Adrenal gland (tissue), 12 donors: ENCODE measurements around the gene CCDC17. TPM values are rescaled to one million over a fixed set of nuclear protein-coding genes. Genes with fewer than 3 reads are reported as not detected.
"Not testable (repeated sequence)": the region's sequence is repeated elsewhere in the genome, so short reads cannot be mapped to it uniquely, and the experiment has no call there.

ENCODE experiments used
- DNase-seq, 7 donors: peaks; one replicate each; pipeline ENCODE4 v3.0.0-alpha.2; 2019 to 2020
- H3K27ac ChIP-seq, 5 donors: fragments of 200-600 bp; sonication (generic) in 4 of 5; 1 replicate in 3 of 5; 2 replicates in 2 of 5; pipeline versions ENCODE4 v1.5.1 to v1.8.0; 2016 to 2020; ENCODE audit warnings: mild to moderate bottlenecking in 1 of 5
- H3K27me3 ChIP-seq: fragments of 200-600 bp; 2 replicates; pipeline ENCODE4 v1.8.0; 2021
- H3K36me3 ChIP-seq, 2 donors: fragments of 200-600 bp; replicated peaks in 1 of 2; 1 replicate in 1 of 2; 2 replicates in 1 of 2; pipeline versions ENCODE4 v1.5.1 to v1.8.0; 2018 to 2022
- H3K4me1 ChIP-seq, 2 donors: fragments of 200-600 bp; replicated peaks in 1 of 2; 1 replicate in 1 of 2; 2 replicates in 1 of 2; pipeline versions ENCODE4 v1.5.1 to v1.8.0; 2018 to 2021
- H3K4me3 ChIP-seq, 4 donors: fragments of 200-600 bp; sonication (generic) in 3 of 4; one replicate each; pipeline ENCODE4 v1.5.1; 2016 to 2018
- H3K9me3 ChIP-seq, 3 donors: fragments of 200-600 bp; sonication (generic) in 1 of 3; replicated peaks in 1 of 3; 1 replicate in 2 of 3; 2 replicates in 1 of 3; pipeline versions ENCODE4 v1.5.1 to v1.8.0; 2016 to 2021
- POLR2A ChIP-seq, 2 donors: fragments of 450-650 bp; IDR thresholded peaks; one replicate each; pipeline ENCODE4 v1.6.1; 2017; ENCODE audit warnings: antibody characterized with exemption in 2 of 2, mild to moderate bottlenecking in 2 of 2, moderate library complexity in 1 of 2
- WGBS, 4 donors: extraction: QIAGEN DNeasy Blood & Tissue Kit in 2 of 4; methylation state at CpG; one replicate each; pipeline versions ENCODE4 v1.1.5 to v1.1.7; 2013 to 2017; 5-methylcytosine and 5-hydroxymethylcytosine counted together
- intact Hi-C, 2 donors: fragments of 100-400 bp; cut with DNase I; formaldehyde crosslinking; loops; one replicate each; pipeline versions ENCODE4 v1.14.1 to v1.15.0; 2022 to 2023
- polyA plus RNA-seq, 3 donors: library from polyadenylated mRNA; stranded (reverse); fragments of 200-250 nt in 2 of 3; fragments of 350-450 nt in 1 of 3; fragmentation: Illumina TruSeq in 1 of 3; extraction: RNeasy Lipid Tissue Mini Kit (QIAGEN cat#74804) in 1 of 3; gene quantifications; one replicate each; pipeline ENCODE4 v1.2.3, GENCODE V29; 2013 to 2014
- total RNA-seq, 9 donors: library from RNA; depleted of rRNA in 4 of 9; stranded (reverse); fragments of >200 nt in 4 of 9; fragments of 120-200 nt in 1 of 9; fragmentation: NEBNext Ultra II Directional in 1 of 9; extraction: Animal tissue kit (Norgen Biotek cat#: 25700) in 1 of 9; gene quantifications; one replicate each; pipeline versions ENCODE4 v1.1.0 to v1.2.4, GENCODE V29; 2013 to 2023
- TF ChIP-seq, protein P1 (sequence below), 6 experiments: fragments of 450-650 bp in 4 of 6; fragments of 200-600 bp in 2 of 6; sonication (generic) in 1 of 6; IDR thresholded peaks; 1 replicate in 5 of 6; 2 replicates in 1 of 6; pipeline versions ENCODE4 v1.5.1 to v1.8.0; 2016 to 2021; ENCODE audit warnings: antibody characterized with exemption in 6 of 6, mild to moderate bottlenecking in 2 of 6, moderate library complexity in 1 of 6
- donor health status: healthy with polysubstance abuse.
- donor health status: Bipolar disorder and iron deficiency.
- donor health status: DM: yes; HTN: yes; CAD: no.
- donor health status: DM: no; HTN: no; CAD: no.
- donor health status: DM: no; HTN: no; CAD: no.
- donor health status: DM: yes; HTN: yes; CAD: no.

CCDC17 gene
- total and polyA plus RNA-seq, 12 donors = 0.24 to 4.2 (median 1.8) TPM; not detected in 1

GRCh38 chr1:45610589-45611226, 13.1 kb downstream of the CCDC17 start:
- Histone ChIP-seq H3K27me3 (no peaks in the 10 kb centered on the region), H3K4me3 (no peak overlapping the region), H3K4me1 (no peaks in the 10 kb centered on the region), H3K27ac (no peak overlapping the region), H3K9me3 (no peaks in the 10 kb centered on the region), H3K36me3 (peaks cover 0 to 55% of the 10 kb centered on the region in 2 donors)
- DNase-seq = no peak
- intact Hi-C loops = no loop called here
- WGBS, 4 donors = 93 to 98% (median 97%) methylated on average over 10 of the region's 10 CpGs
- no peak for TF ChIP-seq POLR2A (IDR thresholded peaks at IDR 0.05)
- TF ChIP-seq, protein P1, sequence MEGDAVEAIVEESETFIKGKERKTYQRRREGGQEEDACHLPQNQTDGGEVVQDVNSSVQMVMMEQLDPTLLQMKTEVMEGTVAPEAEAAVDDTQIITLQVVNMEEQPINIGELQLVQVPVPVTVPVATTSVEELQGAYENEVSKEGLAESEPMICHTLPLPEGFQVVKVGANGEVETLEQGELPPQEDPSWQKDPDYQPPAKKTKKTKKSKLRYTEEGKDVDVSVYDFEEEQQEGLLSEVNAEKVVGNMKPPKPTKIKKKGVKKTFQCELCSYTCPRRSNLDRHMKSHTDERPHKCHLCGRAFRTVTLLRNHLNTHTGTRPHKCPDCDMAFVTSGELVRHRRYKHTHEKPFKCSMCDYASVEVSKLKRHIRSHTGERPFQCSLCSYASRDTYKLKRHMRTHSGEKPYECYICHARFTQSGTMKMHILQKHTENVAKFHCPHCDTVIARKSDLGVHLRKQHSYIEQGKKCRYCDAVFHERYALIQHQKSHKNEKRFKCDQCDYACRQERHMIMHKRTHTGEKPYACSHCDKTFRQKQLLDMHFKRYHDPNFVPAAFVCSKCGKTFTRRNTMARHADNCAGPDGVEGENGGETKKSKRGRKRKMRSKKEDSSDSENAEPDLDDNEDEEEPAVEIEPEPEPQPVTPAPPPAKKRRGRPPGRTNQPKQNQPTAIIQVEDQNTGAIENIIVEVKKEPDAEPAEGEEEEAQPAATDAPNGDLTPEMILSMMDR (IDR thresholded peaks at IDR 0.05) = no peak

DNA sequence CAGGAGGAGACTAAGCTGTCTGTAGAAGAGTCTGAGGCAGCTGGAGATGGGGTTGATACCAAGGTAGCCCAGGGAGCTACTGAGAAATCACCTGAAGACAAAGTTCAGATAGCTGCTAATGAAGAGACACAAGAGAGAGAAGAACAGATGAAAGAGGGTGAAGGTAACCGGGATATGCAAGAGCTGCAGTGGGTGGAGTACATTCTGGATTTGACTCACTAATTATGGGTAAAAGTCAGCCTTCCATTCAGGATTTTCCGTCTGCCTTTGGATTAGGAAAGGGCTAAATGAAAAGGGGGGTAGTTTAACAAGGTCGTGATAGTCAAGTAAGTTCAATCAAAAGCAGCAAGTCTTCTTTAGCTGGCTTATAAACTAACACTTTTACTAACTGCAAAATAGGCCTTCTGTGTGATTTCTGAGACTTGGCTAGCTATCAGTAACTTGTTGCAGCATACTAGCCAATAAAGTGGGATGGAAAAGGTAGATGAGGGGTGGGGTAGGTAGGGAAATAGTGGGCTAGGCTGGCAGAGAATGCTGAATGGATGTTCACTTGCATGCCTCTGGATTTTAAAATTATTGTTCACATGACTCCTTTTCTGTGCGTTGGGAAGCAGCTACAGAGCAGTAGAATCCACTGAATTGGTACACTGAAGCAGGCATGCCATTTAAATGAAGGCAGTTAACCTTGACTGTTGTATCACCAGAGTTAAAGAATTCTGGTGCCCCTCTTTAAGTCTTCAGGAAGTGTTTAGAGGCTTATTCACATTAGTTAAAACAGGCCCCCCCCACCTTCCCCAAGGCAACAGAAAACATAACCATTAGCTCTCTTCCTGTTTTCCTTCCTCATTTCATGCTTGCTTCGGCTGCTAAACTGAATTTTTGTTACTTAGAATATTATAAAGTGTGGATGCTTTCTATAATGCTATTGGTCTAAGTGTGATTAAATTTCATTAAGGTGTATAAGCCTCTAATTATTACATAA, 15.4 kb downstream of the CCDC17 start:
- DNase-seq = no peak
- Histone ChIP-seq H3K27ac (peak overlapping the region in 1 of 5 donors; percentile 22), H3K9me3 (no peaks in the 10 kb centered on the region), H3K36me3 (peaks cover 0 to 36% of the 10 kb centered on the region in 2 donors), H3K4me3 (no peak overlapping the region), H3K27me3 (no peaks in the 10 kb centered on the region), H3K4me1 (no peaks in the 10 kb centered on the region)
- no peak for TF ChIP-seq POLR2A (IDR thresholded peaks at IDR 0.05)
- TF ChIP-seq, protein P1 (IDR thresholded peaks at IDR 0.05) = no peak
- intact Hi-C loops = no loop called here
- 79 to 82% (median 81%) methylated on average over 5 of the region's 5 CpGs for WGBS, 4 donors

DNA sequence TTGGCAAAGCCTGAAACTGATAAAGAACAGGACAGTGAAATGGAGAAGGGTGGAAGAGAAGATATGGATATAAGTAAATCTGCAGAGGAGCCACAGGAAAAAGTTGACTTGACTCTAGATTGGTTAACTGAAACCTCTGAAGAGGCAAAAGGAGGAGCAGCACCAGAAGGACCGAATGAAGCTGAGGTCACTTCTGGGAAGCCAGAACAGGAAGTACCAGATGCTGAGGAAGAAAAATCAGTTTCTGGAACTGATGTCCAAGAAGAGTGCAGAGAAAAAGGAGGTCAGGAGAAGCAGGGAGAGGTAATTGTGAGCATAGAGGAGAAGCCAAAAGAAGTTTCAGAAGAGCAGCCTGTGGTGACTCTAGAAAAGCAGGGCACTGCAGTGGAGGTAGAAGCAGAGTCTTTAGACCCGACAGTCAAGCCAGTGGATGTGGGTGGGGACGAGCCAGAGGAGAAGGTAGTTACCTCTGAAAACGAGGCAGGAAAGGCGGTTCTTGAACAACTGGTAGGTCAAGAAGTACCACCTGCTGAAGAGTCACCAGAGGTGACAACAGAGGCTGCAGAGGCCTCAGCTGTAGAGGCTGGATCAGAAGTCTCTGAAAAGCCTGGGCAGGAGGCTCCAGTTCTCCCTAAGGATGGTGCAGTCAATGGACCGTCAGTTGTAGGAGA, 16.3 kb downstream of the CCDC17 start:
- Histone ChIP-seq H3K9me3 (no peaks in the 10 kb centered on the region), H3K27me3 (no peaks in the 10 kb centered on the region), H3K27ac (peak overlapping the region in 2 of 5 donors; percentile 1 to 22), H3K36me3 (peaks cover 0 to 32% of the 10 kb centered on the region in 2 donors), H3K4me3 (no peak overlapping the region), H3K4me1 (no peaks in the 10 kb centered on the region)
- TF ChIP-seq, protein P1 (IDR thresholded peaks at IDR 0.05) = no peak
- TF ChIP-seq POLR2A (IDR thresholded peaks at IDR 0.05) = no peak
- no peak for DNase-seq
- WGBS, 4 donors = 70 to 88% (median 75%) methylated on average over 6 of the region's 6 CpGs
- intact Hi-C loops = no loop called here

DNA sequence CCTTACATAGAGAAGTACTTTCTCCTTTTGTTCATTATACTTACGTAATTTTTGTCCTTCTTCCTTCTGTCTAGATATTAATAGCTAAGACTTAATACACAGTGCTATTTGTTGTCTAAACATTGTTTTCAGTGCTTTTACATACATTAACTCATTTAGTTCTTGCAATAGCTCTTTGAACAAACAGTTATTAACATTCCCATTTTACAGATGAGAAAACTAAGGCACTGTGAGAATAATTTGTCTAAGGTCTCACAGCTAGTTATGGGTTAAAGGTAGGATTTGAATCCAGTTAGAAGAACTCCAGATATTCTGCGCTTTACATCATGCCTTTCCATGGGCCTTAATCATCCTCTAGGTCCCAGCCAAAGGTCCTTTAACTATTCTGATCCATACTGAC, 19.6 kb downstream of the CCDC17 start:
- intact Hi-C loops = no loop called here
- Histone ChIP-seq H3K4me1 (no peaks in the 10 kb centered on the region), H3K27me3 (no peaks in the 10 kb centered on the region), H3K4me3 (no peak overlapping the region), H3K9me3 (no peaks in the 10 kb centered on the region), H3K36me3 (peaks cover 0 to 16% of the 10 kb centered on the region in 2 donors), H3K27ac (no peak overlapping the region)
- TF ChIP-seq, protein P1 (IDR thresholded peaks at IDR 0.05) = no peak
- TF ChIP-seq POLR2A (IDR thresholded peaks at IDR 0.05) = no peak
- 92 to 96% (median 95%) methylated on average over 2 of the region's 2 CpGs for WGBS, 4 donors
- no peak for DNase-seq

- H3K4me1 ChIP-seq, H3K27me3 ChIP-seq, H3K9me3 ChIP-seq, DNase-seq, H3K27ac ChIP-seq, intact Hi-C loops, H3K4me3 ChIP-seq: not testable (repeated sequence)
- peaks cover 0 to 20% of the 10 kb centered on the region in 2 donors for H3K36me3 ChIP-seq
- 96 to 98% (median 97%) methylated on average over 8 of the region's 8 CpGs for WGBS, 4 donors
Measured at GRCh38 chr1:45596765-45597164, 27.1 kb downstream of the CCDC17 start.
